Measurements from ENCODE around the gene HIRIP3.

HIRIP3 gene

GRCh38 chr16:29984764-29985147, 10.7 kb downstream of the HIRIP3 start:
- Histone ChIP-seq H2BK5ac (ENCODE audit: low read length) (no peak overlapping the region), H4K5ac (ENCODE audit: low read length) (no peak overlapping the region), H2BK120ac (ENCODE audit: low read depth, low read length) (no peak overlapping the region), H3K9ac (ENCODE audit: low read length) (no peak overlapping the region), H2AK5ac (ENCODE audit: low read length) (no peak overlapping the region), H2BK15ac (replicated peaks; ENCODE audit: low read depth) (no peak overlapping the region), H3K27me3 (ENCODE audit: insufficient read depth, low read length, poor library complexity) (no peaks in the 10 kb centered on the region), H3K79me1 (ENCODE audit: low read length) (no peaks in the 10 kb centered on the region), H4K8ac (ENCODE audit: low read depth, low read length) (no peak overlapping the region), H3K36me3 (ENCODE audit: control insufficient read depth, insufficient read depth, low read length) (peaks cover 18% of the 10 kb centered on the region), H3K18ac (ENCODE audit: low read length) (no peak overlapping the region), H3K4me1 (ENCODE audit: control insufficient read depth, low read depth, low read length) (no peaks in the 10 kb centered on the region), H3K27ac (ENCODE audit: low read depth, low read length) (no peak overlapping the region), H3K56ac (ENCODE audit: low read length) (no peak overlapping the region), H3K79me2 (ENCODE audit: control insufficient read depth, insufficient read depth, low read length) (no peaks in the 10 kb centered on the region), H3K4ac (ENCODE audit: low read depth, low read length) (no peak overlapping the region), H3K23ac (ENCODE audit: low read length) (no peak overlapping the region), H3K4me3 (ENCODE audit: low read length) (no peak overlapping the region), H3K4me2 (ENCODE audit: low read length) (no peak overlapping the region)
- DNase-seq = no peak
- no CpG with 5 or more reads among the region's 5 CpGs for WGBS (ENCODE audit: extremely low coverage, insufficient coverage, low lambda C conversion rate)

GRCh38 chr16:29984137-29984763, 11.2 kb downstream of the HIRIP3 start:
- no peaks in the 10 kb centered on the region for H3K79me1 ChIP-seq (ENCODE audit: low read length)
- H2BK15ac ChIP-seq (replicated peaks; ENCODE audit: low read depth) = no peak overlapping the region
- H4K5ac ChIP-seq (ENCODE audit: low read length) = no peak overlapping the region
- no peak overlapping the region for H3K56ac ChIP-seq (ENCODE audit: low read length)
- H3K23ac ChIP-seq (ENCODE audit: low read length) = no peak overlapping the region
- H2BK120ac ChIP-seq (ENCODE audit: low read depth, low read length) = no peak overlapping the region
- H2BK5ac ChIP-seq (ENCODE audit: low read length) = no peak overlapping the region
- H3K4me2 ChIP-seq (ENCODE audit: low read length) = no peak overlapping the region
- H3K27me3 ChIP-seq (ENCODE audit: insufficient read depth, low read length, poor library complexity) = no peaks in the 10 kb centered on the region
- no peak overlapping the region for H2AK5ac ChIP-seq (ENCODE audit: low read length)
- WGBS (ENCODE audit: extremely low coverage, insufficient coverage, low lambda C conversion rate) = no CpG with 5 or more reads among the region's 6 CpGs
- no peak overlapping the region for H4K8ac ChIP-seq (ENCODE audit: low read depth, low read length)
- no peak overlapping the region for H3K9ac ChIP-seq (ENCODE audit: low read length)
- H3K4me3 ChIP-seq (ENCODE audit: low read length) = no peak overlapping the region
- H3K36me3 ChIP-seq (ENCODE audit: control insufficient read depth, insufficient read depth, low read length) = peaks cover 20% of the 10 kb centered on the region
- no peaks in the 10 kb centered on the region for H3K4me1 ChIP-seq (ENCODE audit: control insufficient read depth, low read depth, low read length)
- H3K18ac ChIP-seq (ENCODE audit: low read length) = no peak overlapping the region
- H3K79me2 ChIP-seq (ENCODE audit: control insufficient read depth, insufficient read depth, low read length) = no peaks in the 10 kb centered on the region
- no peak for DNase-seq
- H3K27ac ChIP-seq (ENCODE audit: low read depth, low read length) = no peak overlapping the region
- H3K4ac ChIP-seq (ENCODE audit: low read depth, low read length) = no peak overlapping the region

GRCh38 chr16:29983420-29984136, 11.8 kb downstream of the HIRIP3 start:
- no peak overlapping the region for H3K4me2 ChIP-seq (ENCODE audit: low read length)
- no peak overlapping the region for H2BK5ac ChIP-seq (ENCODE audit: low read length)
- no peak overlapping the region for H2AK5ac ChIP-seq (ENCODE audit: low read length)
- no peak overlapping the region for H3K23ac ChIP-seq (ENCODE audit: low read length)
- no peaks in the 10 kb centered on the region for H3K79me2 ChIP-seq (ENCODE audit: control insufficient read depth, insufficient read depth, low read length)
- H3K18ac ChIP-seq (ENCODE audit: low read length) = no peak overlapping the region
- H3K79me1 ChIP-seq (ENCODE audit: low read length) = peaks cover 1% of the 10 kb centered on the region
- H3K36me3 ChIP-seq (ENCODE audit: control insufficient read depth, insufficient read depth, low read length) = peaks cover 20% of the 10 kb centered on the region
- H3K4ac ChIP-seq (ENCODE audit: low read depth, low read length) = no peak overlapping the region
- H2BK120ac ChIP-seq (ENCODE audit: low read depth, low read length) = no peak overlapping the region
- no peak for DNase-seq
- no peak overlapping the region for H4K8ac ChIP-seq (ENCODE audit: low read depth, low read length)
- no CpG with 5 or more reads among the region's 12 CpGs for WGBS (ENCODE audit: extremely low coverage, insufficient coverage, low lambda C conversion rate)
- H3K9ac ChIP-seq (ENCODE audit: low read length) = no peak overlapping the region
- no peak overlapping the region for H3K4me3 ChIP-seq (ENCODE audit: low read length)
- no peak overlapping the region for H3K56ac ChIP-seq (ENCODE audit: low read length)
- no peaks in the 10 kb centered on the region for H3K27me3 ChIP-seq (ENCODE audit: insufficient read depth, low read length, poor library complexity)
- H3K4me1 ChIP-seq (ENCODE audit: control insufficient read depth, low read depth, low read length) = no peaks in the 10 kb centered on the region
- H2BK15ac ChIP-seq (replicated peaks; ENCODE audit: low read depth) = no peak overlapping the region
- H3K27ac ChIP-seq (ENCODE audit: low read depth, low read length) = no peak overlapping the region
- no peak overlapping the region for H4K5ac ChIP-seq (ENCODE audit: low read length)

GRCh38 chr16:29982560-29983419, 12.6 kb downstream of the HIRIP3 start:
- WGBS (ENCODE audit: extremely low coverage, insufficient coverage, low lambda C conversion rate) = no CpG with 5 or more reads among the region's 24 CpGs
- no peak overlapping the region for H2AK5ac ChIP-seq (ENCODE audit: low read length)
- no peak overlapping the region for H3K4me2 ChIP-seq (ENCODE audit: low read length)
- no peak overlapping the region for H3K56ac ChIP-seq (ENCODE audit: low read length)
- H3K27me3 ChIP-seq (ENCODE audit: insufficient read depth, low read length, poor library complexity) = no peaks in the 10 kb centered on the region
- no peak overlapping the region for H3K23ac ChIP-seq (ENCODE audit: low read length)
- no peak overlapping the region for H3K18ac ChIP-seq (ENCODE audit: low read length)
- no peak for DNase-seq
- no peaks in the 10 kb centered on the region for H3K79me2 ChIP-seq (ENCODE audit: control insufficient read depth, insufficient read depth, low read length)
- no peak overlapping the region for H3K4me3 ChIP-seq (ENCODE audit: low read length)
- no peak overlapping the region for H2BK15ac ChIP-seq (replicated peaks; ENCODE audit: low read depth)
- H3K27ac ChIP-seq (ENCODE audit: low read depth, low read length) = no peak overlapping the region
- H3K4ac ChIP-seq (ENCODE audit: low read depth, low read length) = no peak overlapping the region
- no peak overlapping the region for H3K9ac ChIP-seq (ENCODE audit: low read length)
- H4K8ac ChIP-seq (ENCODE audit: low read depth, low read length) = no peak overlapping the region
- no peak overlapping the region for H2BK120ac ChIP-seq (ENCODE audit: low read depth, low read length)
- H3K79me1 ChIP-seq (ENCODE audit: low read length) = peaks cover 6% of the 10 kb centered on the region
- H3K4me1 ChIP-seq (ENCODE audit: control insufficient read depth, low read depth, low read length) = no peaks in the 10 kb centered on the region
- H3K36me3 ChIP-seq (ENCODE audit: control insufficient read depth, insufficient read depth, low read length) = peaks cover 19% of the 10 kb centered on the region
- no peak overlapping the region for H4K5ac ChIP-seq (ENCODE audit: low read length)
- H2BK5ac ChIP-seq (ENCODE audit: low read length) = no peak overlapping the region

- no peak overlapping the region for H3K4me3 ChIP-seq (ENCODE audit: low read length)
- H3K4me1 ChIP-seq (ENCODE audit: control insufficient read depth, low read depth, low read length) = peaks cover 12% of the 10 kb centered on the region
- H3K4me2 ChIP-seq (ENCODE audit: low read length) = no peak overlapping the region
- H3K23ac ChIP-seq (ENCODE audit: low read length) = no peak overlapping the region
- no peak overlapping the region for H2BK120ac ChIP-seq (ENCODE audit: low read depth, low read length)
- peaks cover 28% of the 10 kb centered on the region for H3K79me2 ChIP-seq (ENCODE audit: control insufficient read depth, insufficient read depth, low read length)
- no peak overlapping the region for H2BK15ac ChIP-seq (replicated peaks; ENCODE audit: low read depth)
- no peak overlapping the region for H3K4ac ChIP-seq (ENCODE audit: low read depth, low read length)
- H2AK5ac ChIP-seq (ENCODE audit: low read length) = no peak overlapping the region
- no peak overlapping the region for H3K18ac ChIP-seq (ENCODE audit: low read length)
- peaks cover 11% of the 10 kb centered on the region for H3K36me3 ChIP-seq (ENCODE audit: control insufficient read depth, insufficient read depth, low read length)
- no peak overlapping the region for H3K56ac ChIP-seq (ENCODE audit: low read length)
- H2BK5ac ChIP-seq (ENCODE audit: low read length) = no peak overlapping the region
- DNase-seq = no peak
- H4K8ac ChIP-seq (ENCODE audit: low read depth, low read length) = no peak overlapping the region
- H3K9ac ChIP-seq (ENCODE audit: low read length) = no peak overlapping the region
- no peaks in the 10 kb centered on the region for H3K27me3 ChIP-seq (ENCODE audit: insufficient read depth, low read length, poor library complexity)
- no peak overlapping the region for H3K27ac ChIP-seq (ENCODE audit: low read depth, low read length)
- peaks cover 27% of the 10 kb centered on the region for H3K79me1 ChIP-seq (ENCODE audit: low read length)
- no peak overlapping the region for H4K5ac ChIP-seq (ENCODE audit: low read length)
- WGBS (ENCODE audit: extremely low coverage, insufficient coverage, low lambda C conversion rate) = no CpG with 5 or more reads among the region's 9 CpGs
Measured at GRCh38 chr16:29978564-29979270, 16.7 kb downstream of the HIRIP3 start.

Measured in mesendoderm (in vitro differentiated cells).